ENCODE measurements around the gene SH3PXD2A.

DNA sequence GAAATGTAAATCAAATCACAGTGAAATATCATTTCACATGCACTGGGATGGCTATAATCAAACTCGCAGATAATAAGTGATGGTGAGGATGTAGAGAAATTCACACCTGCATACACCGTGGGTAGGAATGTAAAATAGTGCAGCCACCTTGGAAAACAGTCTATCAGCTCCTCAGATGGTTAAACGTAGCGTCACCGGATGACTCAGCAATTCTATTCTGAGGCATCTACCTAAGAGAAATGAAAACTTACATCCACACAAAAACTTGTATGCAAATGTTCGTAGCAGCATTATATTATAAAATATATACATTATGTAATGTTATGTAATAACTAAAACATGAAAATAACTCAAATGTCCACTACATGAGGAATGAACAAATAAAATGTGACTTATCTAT lies 38.9 kb downstream of the SH3PXD2A start:
- TF ChIP-seq CTCF (conservative IDR thresholded peaks at IDR 0.05; ENCODE audit: low read depth, low read length): no peak
- TF ChIP-seq EZH2 (IDR thresholded peaks at IDR 0.05; ENCODE audit: borderline replicate concordance, low read depth, low read length, poor library complexity, severe bottlenecking): no peak
